Immature natural killer cell (primary cell): Measurements from ENCODE around the gene GIMAP8. TPM values are rescaled to one million over a fixed set of nuclear protein-coding genes. Genes with fewer than 3 reads are reported as not detected.
A peak's percentile ranks its signal among the peaks of the same experiment; 100 is the strongest.

Experiments used
- DNase-seq, 3 donors: peaks; one replicate each; pipeline ENCODE4 v3.0.0; 2022; ENCODE audit warnings: mixed read lengths in 1 of 3
- H3K27ac Mint-ChIP-seq, 6 donors: one replicate each; pipeline ENCODE4 v1.8.0; 2020; ENCODE audit warnings: mixed read lengths in 6 of 6, mild to moderate bottlenecking in 5 of 6, inconsistent platforms in 4 of 6, moderate library complexity in 3 of 6
- H3K27me3 Mint-ChIP-seq, 3 donors: one replicate each; pipeline ENCODE4 v1.8.0; 2020 to 2021; ENCODE audit warnings: low read depth in 3 of 3, mild to moderate bottlenecking in 3 of 3, mixed read lengths in 3 of 3, moderate library complexity in 3 of 3, inconsistent platforms in 1 of 3
- H3K36me3 Mint-ChIP-seq, 3 donors: one replicate each; pipeline ENCODE4 v1.8.0; 2020; ENCODE audit warnings: mixed read lengths in 3 of 3, inconsistent platforms in 2 of 3, mild to moderate bottlenecking in 2 of 3
- H3K4me1 Mint-ChIP-seq, 2 donors: one replicate each; pipeline ENCODE4 v1.8.0; 2020; ENCODE audit warnings: inconsistent platforms in 2 of 2, mild to moderate bottlenecking in 2 of 2, mixed read lengths in 2 of 2, moderate library complexity in 1 of 2
- H3K4me3 Mint-ChIP-seq, 5 donors: one replicate each; pipeline ENCODE4 v1.8.0; 2020; ENCODE audit warnings: mild to moderate bottlenecking in 5 of 5, mixed read lengths in 5 of 5, inconsistent platforms in 3 of 5, moderate library complexity in 3 of 5
- H3K9me3 Mint-ChIP-seq, 6 donors: one replicate each; pipeline ENCODE4 v1.8.0; 2020; ENCODE audit warnings: mild to moderate bottlenecking in 6 of 6, mixed read lengths in 6 of 6, inconsistent platforms in 4 of 6, moderate library complexity in 3 of 6
- polyA plus RNA-seq, 3 donors: library from polyadenylated mRNA; unstranded; fragments of 300-500 nt; fragmentation: Illumina TruSeq; gene quantifications; one replicate each; pipeline ENCODE4 v1.2.3, GENCODE V29; 2021

The GIMAP8 gene
- polyA plus RNA-seq, result 10 to 100 TPM in 1 of 3 donors, 1 to 10 TPM in 2; 2.6 to 25.1 (median 5.0) TPM

- peaks cover 18 to 27% (median 23%) of the 10 kb centered on the region in 3 donors for H3K36me3 Mint-ChIP-seq
- H3K9me3 Mint-ChIP-seq, result peaks cover 0 to 2% (median 0%) of the 10 kb centered on the region in 6 donors
- peaks cover 74 to 89% of the 10 kb centered on the region in 2 donors for H3K4me1 Mint-ChIP-seq
- H3K4me3 Mint-ChIP-seq, result peak within 1 kb of the TSS; percentile 95 to 100 (median 98)
- peak within 1 kb of the TSS; percentile 86 to 99 (median 99) for H3K27ac Mint-ChIP-seq
- DNase-seq, result peak; percentile 49 to 61 (median 56)
- peaks cover 5 to 16% (median 8%) of the 10 kb centered on the region in 3 donors for H3K27me3 Mint-ChIP-seq
Measured at GRCh38 chr7:150450491-150451001, at the start of gene GIMAP8. Gene GIMAP8, plus strand, starts transcription at chr7:150450630. Its CDS starts 16,069 bp downstream, at chr7:150466699.

- DNase-seq, result no peak
- Mint-ChIP-seq H3K9me3 (no peaks in the 10 kb centered on the region), H3K27me3 (peaks cover 0 to 7% (median 2%) of the 10 kb centered on the region in 3 donors), H3K36me3 (peaks cover 0 to 5% (median 4%) of the 10 kb centered on the region in 3 donors), H3K4me3 (no peak overlapping the region), H3K27ac (no peak overlapping the region), H3K4me1 (peaks cover 22 to 23% of the 10 kb centered on the region in 2 donors)
Measured at GRCh38 chr7:150400788-150401423, 49.5 kb upstream of the GIMAP8 start.

- Mint-ChIP-seq H3K9me3 (no peaks in the 10 kb centered on the region), H3K27ac (no peak overlapping the region), H3K4me1 (peaks cover 27 to 28% of the 10 kb centered on the region in 2 donors), H3K4me3 (no peak overlapping the region), H3K36me3 (no peaks in the 10 kb centered on the region), H3K27me3 (peaks cover 0 to 7% (median 5%) of the 10 kb centered on the region in 3 donors)
- DNase-seq, result no peak
Measured at GRCh38 chr7:150401424-150401790, 49.0 kb upstream of the GIMAP8 start.

GRCh38 chr7:150401861-150402631 is 48.4 kb upstream of the GIMAP8 start:
- H3K27me3 Mint-ChIP-seq, result peaks cover 0 to 7% (median 5%) of the 10 kb centered on the region in 3 donors
- H3K27ac Mint-ChIP-seq, result peak overlapping the region in 5 of 6 donors; percentile 7 to 69 (median 38)
- peak overlapping the region in 3 of 5 donors; percentile 40 to 52 (median 48) for H3K4me3 Mint-ChIP-seq
- H3K4me1 Mint-ChIP-seq, result peaks cover 34 to 35% of the 10 kb centered on the region in 2 donors
- no peaks in the 10 kb centered on the region for H3K9me3 Mint-ChIP-seq
- H3K36me3 Mint-ChIP-seq, result peaks cover 1 to 2% (median 1%) of the 10 kb centered on the region in 3 donors
- DNase-seq, result no peak

- peaks cover 37% of the 10 kb centered on the region in 2 donors for H3K4me1 Mint-ChIP-seq
- peak overlapping the region in 4 of 5 donors; percentile 40 to 52 (median 44) for H3K4me3 Mint-ChIP-seq
- peak overlapping the region; percentile 22 to 90 (median 58) for H3K27ac Mint-ChIP-seq
Measured at GRCh38 chr7:150402671-150403321, 47.6 kb upstream of the GIMAP8 start.

GRCh38 chr7:150403376-150404171 is 46.9 kb upstream of the GIMAP8 start:
- Mint-ChIP-seq H3K27ac (peak overlapping the region; percentile 86 to 97 (median 94)), H3K4me1 (peaks cover 37 to 38% of the 10 kb centered on the region in 2 donors), H3K27me3 (peaks cover 0 to 7% (median 5%) of the 10 kb centered on the region in 3 donors), H3K36me3 (peaks cover 4 to 5% (median 5%) of the 10 kb centered on the region in 3 donors), H3K4me3 (peak overlapping the region; percentile 54 to 95 (median 87)), H3K9me3 (no peaks in the 10 kb centered on the region)
- DNase-seq, result no peak

More at GRCh38 chr7:150402671-150403321, 47.6 kb upstream of the GIMAP8 start:
- H3K27me3 Mint-ChIP-seq, result peaks cover 0 to 7% (median 5%) of the 10 kb centered on the region in 3 donors
- peaks cover 3 to 5% (median 4%) of the 10 kb centered on the region in 3 donors for H3K36me3 Mint-ChIP-seq
- H3K9me3 Mint-ChIP-seq, result no peaks in the 10 kb centered on the region
- DNase-seq, result no peak

GRCh38 chr7:150404172-150404804 is 46.1 kb upstream of the GIMAP8 start:
- Mint-ChIP-seq H3K36me3 (peaks cover 5 to 8% (median 7%) of the 10 kb centered on the region in 3 donors), H3K4me3 (peak overlapping the region; percentile 79 to 98 (median 88)), H3K27me3 (peaks cover 0 to 7% (median 5%) of the 10 kb centered on the region in 3 donors), H3K27ac (peak overlapping the region; percentile 86 to 97 (median 94)), H3K9me3 (no peaks in the 10 kb centered on the region), H3K4me1 (peaks cover 41 to 42% of the 10 kb centered on the region in 2 donors)
- no peak for DNase-seq

- DNase-seq, result peak; percentile 82 to 85 (median 84)
- Mint-ChIP-seq H3K36me3 (peaks cover 5 to 8% (median 7%) of the 10 kb centered on the region in 3 donors), H3K9me3 (no peaks in the 10 kb centered on the region), H3K27ac (peak overlapping the region; percentile 90 to 98 (median 97)), H3K27me3 (peaks cover 0 to 7% (median 5%) of the 10 kb centered on the region in 3 donors), H3K4me1 (peaks cover 41 to 42% of the 10 kb centered on the region in 2 donors), H3K4me3 (peak overlapping the region; percentile 87 to 98 (median 95))
Measured at GRCh38 chr7:150404805-150405583, 45.4 kb upstream of the GIMAP8 start.

GRCh38 chr7:150405584-150406311 is 44.7 kb upstream of the GIMAP8 start:
- H3K27ac Mint-ChIP-seq, result peak overlapping the region; percentile 90 to 98 (median 97)
- DNase-seq, result peak in 2 of 3 donors; percentile 52 to 55
- peaks cover 5 to 12% (median 7%) of the 10 kb centered on the region in 3 donors for H3K36me3 Mint-ChIP-seq
- H3K4me1 Mint-ChIP-seq, result peaks cover 41 to 42% of the 10 kb centered on the region in 2 donors
- H3K27me3 Mint-ChIP-seq, result peaks cover 0 to 7% (median 5%) of the 10 kb centered on the region in 3 donors
- peak overlapping the region; percentile 87 to 98 (median 95) for H3K4me3 Mint-ChIP-seq
- H3K9me3 Mint-ChIP-seq, result no peaks in the 10 kb centered on the region

- Mint-ChIP-seq H3K36me3 (peaks cover 5 to 13% (median 7%) of the 10 kb centered on the region in 3 donors), H3K4me3 (peak overlapping the region; percentile 87 to 98 (median 95)), H3K27ac (peak overlapping the region; percentile 90 to 98 (median 97)), H3K4me1 (peaks cover 41 to 42% of the 10 kb centered on the region in 2 donors), H3K27me3 (peaks cover 0 to 7% (median 5%) of the 10 kb centered on the region in 3 donors), H3K9me3 (no peaks in the 10 kb centered on the region)
- peak in 1 of 3 donors; percentile 10 for DNase-seq
Measured at GRCh38 chr7:150406312-150406566, 44.2 kb upstream of the GIMAP8 start.
